ENCODE measurements around the gene RIN2.

- TF ChIP-seq CTCF (conservative IDR thresholded peaks at IDR 0.05; ENCODE audit: low read depth, low read length), result no peak
- no peak for TF ChIP-seq POLR2A (IDR thresholded peaks at IDR 0.05; ENCODE audit: low read depth, low read length)
- no peak for TF ChIP-seq RFX5 (IDR thresholded peaks at IDR 0.05; ENCODE audit: low read depth, low read length)
- TF ChIP-seq SMC3 (IDR thresholded peaks at IDR 0.05; ENCODE audit: low read depth, low read length), result no peak
- no peak for TF ChIP-seq MAZ (IDR thresholded peaks at IDR 0.05; ENCODE audit: borderline replicate concordance, low read depth, low read length)
- no peak for TF ChIP-seq USF2 (IDR thresholded peaks at IDR 0.05; ENCODE audit: low read depth, low read length)
- no peak for TF ChIP-seq NFE2L2 (IDR thresholded peaks at IDR 0.05; ENCODE audit: low read depth, low read length)
- TF ChIP-seq BHLHE40 (IDR thresholded peaks at IDR 0.05; ENCODE audit: low read depth, low read length), result no peak
- TF ChIP-seq CEBPB (IDR thresholded peaks at IDR 0.05; ENCODE audit: low read depth, low read length), result no peak
- TF ChIP-seq ELK1 (IDR thresholded peaks at IDR 0.05; ENCODE audit: borderline replicate concordance, low read depth, low read length), result no peak
- TF ChIP-seq MXI1 (IDR thresholded peaks at IDR 0.05; ENCODE audit: borderline replicate concordance, low read depth, low read length), result no peak
- TF ChIP-seq RCOR1 (IDR thresholded peaks at IDR 0.05; ENCODE audit: insufficient replicate concordance, low read length), result no peak
- TF ChIP-seq CHD1 (IDR thresholded peaks at IDR 0.05; ENCODE audit: low read depth, low read length), result no peak
Measured at GRCh38 chr20:19806806-19807190, 48.7 kb downstream of the RIN2 start.

Measured in IMR-90 (cell line).